GM18909 (cell line): Measurements from ENCODE around the gene PGF.

ENCODE experiments used
- ATAC-seq: cut with Tn5 transposase; IDR thresholded peaks from one replicate; pipeline ENCODE4 v1.9.1; 2021; ENCODE audit warnings: mild to moderate bottlenecking; ENCODE audit not compliant: unreplicated experiment, poor library complexity

The PGF gene

DNA sequence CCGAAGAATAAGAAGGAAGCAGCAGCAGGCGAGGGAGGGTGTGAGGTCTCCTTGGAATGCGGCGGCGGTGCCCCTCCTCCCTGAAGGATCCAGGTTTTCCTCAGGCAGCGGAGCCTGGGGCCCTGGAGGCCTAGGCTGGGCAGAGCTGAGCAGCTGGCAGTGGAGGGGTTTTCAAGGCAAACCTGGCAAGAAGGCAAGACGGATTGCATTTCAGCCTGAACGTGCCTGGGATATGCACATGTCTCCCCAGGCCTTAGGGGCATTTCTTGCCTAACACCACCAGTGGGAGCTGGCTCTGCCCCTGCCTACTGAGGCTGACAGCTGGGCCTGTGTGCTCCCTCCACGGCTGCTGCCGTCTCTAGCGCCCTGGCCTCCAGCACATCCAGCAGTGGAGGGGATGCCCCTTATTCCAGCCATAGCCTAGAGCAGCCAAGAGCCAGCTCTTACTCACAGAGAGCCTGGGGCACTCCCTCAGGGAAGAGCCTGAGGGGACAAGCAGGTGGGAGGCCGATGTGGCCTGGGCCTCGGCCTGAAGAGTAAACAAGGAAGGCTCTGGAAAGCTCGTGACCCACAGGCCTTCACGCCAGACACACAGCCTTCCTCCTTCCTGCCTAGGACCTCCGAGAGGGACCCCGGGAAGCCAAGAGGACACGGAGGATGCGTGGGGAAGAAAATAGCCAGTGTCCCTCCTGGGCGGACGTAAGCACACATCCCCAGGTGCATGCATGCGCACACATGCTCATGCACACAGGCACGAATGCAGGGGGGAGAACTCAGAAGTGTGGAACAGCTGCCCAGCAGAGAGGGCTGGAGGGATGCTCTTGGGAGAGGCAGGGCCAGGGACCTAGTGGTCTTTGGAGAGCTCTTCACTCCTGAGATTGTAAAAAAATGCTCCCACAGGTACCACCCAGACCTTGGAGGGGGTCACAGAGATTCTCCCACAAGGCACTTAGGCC lies 24.3 kb upstream of the PGF start:
- ATAC-seq, result no peak

DNA sequence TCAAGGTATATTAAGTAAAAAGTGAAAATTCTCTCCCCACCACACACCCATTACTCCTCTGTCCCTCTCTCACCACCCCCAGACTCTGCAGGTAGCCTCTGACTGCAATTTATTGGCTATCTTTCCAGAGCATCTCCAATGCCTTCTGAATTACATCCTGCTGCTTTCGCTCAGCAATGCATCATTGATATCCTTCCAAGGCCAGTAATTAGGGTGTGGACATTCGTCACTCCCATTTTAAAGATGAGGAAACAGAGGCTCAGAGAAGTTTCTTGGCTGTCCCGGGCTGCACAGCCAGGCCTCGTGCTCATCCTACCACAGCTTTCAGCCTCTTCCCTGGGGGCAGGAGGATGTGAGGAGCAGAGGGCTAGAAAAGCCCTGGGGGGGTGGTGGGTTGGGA lies 23.6 kb upstream of the PGF start:
- no peak for ATAC-seq

DNA sequence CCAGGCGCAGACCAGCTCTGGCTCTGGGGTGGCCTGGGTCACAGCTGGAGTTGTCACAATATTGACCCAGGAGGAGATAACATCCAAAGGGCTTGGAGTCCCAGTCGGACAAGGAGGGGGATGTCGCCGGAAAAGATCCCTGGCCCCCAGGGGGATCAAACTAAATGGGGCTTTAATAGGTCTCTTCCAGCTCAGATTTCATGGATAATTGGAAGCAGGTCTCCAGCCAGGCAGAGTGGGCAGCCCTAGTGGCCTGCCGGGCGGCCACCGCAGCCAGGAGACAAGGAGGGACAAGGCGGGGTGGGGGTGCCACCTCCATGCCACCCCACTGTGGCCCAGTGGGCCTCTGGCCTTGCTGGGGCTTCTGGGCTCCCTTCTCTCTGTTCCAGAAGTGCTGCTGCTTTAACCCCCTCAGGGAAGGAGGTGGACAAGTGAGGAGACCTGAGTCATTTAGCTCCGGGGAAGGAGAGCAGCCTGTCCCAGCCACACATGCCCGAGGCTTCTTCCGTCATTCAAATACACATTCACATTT lies 23.1 kb upstream of the PGF start:
- ATAC-seq, result no peak

DNA sequence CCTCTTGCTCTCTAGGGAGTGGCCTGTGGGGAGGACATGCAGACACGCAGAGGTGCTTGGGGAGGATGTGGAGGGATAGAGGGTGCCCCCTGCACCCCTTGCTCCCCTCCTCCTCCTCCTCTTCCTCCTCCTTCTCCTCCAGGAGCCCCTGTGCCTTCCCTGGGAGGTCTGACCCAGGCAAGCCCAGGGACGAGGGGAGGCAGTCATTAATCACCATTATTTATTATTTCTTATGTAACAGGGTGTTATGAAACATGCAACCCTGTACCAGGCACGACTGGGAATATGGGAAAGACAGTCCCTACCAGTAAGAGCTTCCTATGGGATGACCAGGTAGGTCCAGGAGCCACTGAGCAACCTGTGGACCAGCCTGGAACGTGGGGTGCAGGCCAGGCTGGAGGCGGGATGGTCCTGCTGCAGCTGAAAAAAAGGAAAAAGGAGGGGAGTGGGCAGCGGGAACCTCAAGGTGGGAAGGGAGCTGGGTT lies 22.5 kb upstream of the PGF start:
- ATAC-seq, result no peak

DNA sequence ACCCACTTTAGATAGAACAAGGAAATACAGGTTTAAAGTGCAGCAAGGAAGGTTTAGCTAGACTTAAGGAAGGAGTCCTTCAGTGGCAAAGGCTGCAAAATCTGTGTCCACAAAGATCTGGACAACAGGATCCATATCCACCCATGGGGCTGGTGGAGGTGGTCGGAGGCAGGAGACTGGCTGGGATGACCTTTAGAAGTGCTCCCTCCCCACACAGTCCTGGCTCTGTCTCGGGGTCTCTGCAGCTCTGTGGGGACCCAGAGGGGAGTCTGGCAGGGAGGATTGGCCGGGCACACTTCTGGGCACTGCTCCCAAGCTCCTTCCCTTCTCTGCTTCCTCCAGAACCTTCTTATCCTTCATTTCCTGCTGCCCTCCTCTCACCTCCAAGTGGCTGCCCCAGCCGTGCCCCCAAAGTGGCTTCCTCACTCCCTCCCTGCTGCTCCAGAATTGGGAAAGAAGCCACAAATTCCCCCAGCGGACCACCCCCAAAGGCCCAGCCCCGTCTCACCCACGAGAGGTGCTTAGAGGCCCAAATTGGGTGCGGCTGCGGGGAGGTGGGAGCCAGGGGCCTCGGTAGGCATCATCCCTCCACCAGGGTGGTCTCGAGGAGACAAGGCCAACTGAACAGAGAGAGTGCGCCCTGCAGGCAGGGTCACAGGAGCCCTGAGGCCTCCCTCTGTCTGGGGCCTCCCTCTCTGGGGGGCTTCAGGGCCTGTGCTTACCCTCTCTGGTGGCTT lies 21.9 kb upstream of the PGF start:
- no peak for ATAC-seq

DNA sequence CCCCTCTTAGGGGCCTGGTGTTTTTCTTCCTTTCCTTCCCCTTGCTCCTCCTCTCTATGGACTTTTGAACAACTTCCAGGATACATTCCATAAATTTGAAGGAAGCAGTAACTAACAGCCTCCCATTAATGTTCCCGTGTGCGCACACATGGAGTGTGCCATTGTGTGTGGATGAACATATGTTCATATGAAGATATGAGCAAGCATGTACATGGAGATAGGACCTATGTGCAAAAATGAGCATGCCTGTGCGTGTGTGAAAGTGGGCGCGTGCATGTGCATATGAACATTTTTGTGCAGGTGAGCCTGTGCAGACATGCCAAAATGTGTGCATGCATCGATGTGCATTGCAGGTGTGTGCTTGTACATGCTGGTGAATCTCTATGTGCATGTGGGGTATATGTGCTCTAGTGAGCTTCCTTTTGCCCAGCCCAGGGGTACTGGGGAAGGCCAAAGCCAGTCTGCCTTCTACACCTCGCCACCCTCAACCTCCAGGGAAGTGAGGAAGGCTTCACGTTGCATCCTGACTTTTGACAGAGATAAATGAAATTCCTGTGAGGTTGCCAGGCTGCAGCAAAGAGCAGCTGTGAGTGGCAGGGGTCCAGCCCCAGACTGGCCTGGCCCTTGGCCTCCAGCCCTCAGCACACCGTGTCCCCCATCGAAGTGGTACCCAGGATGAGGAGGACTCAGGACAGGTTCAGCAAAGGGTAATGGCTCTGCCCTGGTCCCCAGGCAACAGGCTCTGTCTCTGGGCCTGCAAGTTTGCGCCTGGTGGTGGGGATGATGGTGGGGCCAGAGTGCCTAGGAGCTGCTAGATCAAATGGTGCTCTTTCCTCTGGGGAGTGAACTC lies 21.1 kb upstream of the PGF start:
- no peak for ATAC-seq

DNA sequence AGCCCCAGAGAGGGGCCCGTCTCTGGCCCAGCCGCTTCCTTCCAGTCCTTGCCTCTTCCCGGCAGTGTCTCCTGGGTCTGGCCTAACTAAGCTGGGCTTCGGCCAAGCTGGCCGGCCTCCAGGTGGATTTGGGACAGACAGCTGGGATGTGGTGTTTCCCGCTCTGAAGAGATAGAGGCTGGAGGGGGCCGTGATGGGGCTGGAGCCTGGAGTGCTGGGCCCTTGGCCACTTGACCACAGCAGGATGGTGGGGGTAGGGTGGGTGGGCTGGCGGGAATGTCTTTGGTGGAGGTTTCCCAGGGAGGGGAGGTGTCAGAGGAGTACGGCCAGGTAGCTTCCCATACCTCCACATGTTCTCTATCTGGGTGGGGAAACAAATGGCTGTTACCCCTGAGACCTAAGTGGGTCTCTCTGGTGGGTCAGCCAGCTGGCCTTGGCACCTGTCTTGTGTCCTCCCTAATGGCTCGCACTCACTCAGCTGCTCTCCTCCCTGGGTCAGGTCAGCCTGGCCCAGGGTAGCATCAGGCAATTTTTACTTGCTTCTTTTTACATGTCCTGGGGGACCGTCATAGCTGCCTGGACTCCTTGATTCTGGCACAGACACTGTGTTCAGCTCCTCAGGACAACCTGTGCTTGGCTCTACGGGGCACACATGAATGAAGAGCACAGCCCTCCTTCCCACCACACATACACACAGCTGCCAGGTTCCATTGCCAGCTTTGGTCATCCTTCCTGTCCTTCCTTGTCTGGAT lies 19.8 kb upstream of the PGF start:
- no peak for ATAC-seq

DNA sequence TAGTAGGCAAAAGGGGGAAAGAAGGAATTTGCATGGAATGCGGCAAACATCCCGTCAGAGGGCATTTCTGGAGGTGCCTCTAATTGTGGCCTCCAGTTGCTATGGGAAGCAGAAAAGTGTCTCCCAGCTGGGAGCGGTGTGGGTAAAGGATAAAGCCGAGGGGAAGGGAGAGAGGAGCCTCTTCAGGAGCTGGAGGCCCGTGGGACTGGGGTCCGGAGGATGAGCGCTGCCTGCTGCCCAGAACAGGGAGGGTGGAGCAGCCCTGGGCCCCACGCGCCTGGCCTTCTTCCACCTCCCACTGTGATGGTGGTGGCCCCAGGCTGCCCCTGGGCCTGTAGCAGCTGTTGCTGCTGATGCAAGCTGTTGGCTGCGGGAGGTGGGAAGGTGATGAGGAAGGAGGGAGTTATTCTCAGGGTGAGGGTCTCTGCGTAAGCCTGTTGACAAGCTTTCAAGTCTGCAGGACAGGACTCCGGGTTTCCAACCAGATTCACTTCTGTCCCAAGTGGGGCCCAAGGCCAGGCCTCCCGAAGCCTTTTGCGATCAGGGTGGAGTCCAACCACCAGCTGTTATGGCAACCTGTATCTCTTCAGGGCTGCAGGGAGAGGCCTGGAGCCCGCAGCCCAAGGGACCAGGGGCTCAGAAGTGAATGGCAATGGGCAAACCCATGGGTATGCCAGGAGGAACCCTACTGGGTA lies 19.1 kb upstream of the PGF start:
- ATAC-seq, result no peak

DNA sequence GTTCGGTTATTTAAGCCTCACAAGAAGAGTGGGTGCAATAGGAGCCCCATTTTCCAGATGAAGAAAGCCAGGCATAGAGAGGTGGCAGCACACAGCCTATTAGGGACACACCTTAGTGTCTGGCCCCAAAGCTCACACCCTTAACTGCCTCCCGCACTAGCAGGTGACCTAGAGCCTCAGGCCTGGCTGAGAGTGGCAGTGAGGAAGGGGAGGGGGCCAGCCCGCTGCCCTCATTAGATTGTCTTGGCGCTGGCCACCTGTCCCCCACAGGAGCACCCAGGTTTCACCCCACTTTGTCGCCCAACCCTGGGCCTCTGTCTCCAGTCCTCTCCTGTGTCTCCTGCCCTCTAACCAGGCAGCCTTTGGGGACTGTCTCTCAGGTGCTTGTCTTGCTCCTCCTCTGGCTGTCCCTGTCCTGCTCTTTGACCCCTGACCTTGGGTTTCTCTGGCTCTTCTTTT lies 18.5 kb upstream of the PGF start:
- no peak for ATAC-seq

DNA sequence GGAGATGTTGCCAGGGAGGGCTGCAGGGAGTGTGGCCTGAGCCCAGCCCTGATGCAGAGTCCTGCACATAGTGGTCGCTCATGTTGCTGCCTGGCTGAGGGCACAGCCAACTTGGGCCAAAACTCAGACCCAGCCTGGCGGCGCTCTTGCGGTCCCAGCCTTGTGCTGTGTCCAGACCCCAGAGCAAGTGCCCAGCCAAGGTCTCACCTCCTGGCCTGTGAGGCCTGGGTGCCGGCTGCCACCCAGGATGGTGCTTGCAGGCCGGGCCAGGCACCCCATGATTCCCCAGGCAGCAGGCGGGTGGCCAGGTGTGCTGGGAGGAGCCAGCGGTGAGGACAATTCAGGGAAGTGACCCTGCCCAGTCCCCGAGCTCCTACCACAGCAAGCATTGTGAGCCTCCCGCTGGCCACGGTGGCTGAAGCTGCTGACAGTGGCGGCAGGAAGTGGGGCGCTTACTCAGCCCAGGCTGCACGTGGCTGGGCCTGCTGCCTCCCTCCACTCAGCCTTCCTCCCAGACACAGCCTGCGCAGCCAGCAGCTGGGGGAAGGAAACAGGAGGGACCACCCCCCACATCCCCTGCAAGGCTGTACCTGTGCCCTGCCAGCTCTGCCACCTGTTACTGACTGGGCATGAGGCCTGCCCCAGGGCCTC lies 17.7 kb upstream of the PGF start:
- no peak for ATAC-seq

DNA sequence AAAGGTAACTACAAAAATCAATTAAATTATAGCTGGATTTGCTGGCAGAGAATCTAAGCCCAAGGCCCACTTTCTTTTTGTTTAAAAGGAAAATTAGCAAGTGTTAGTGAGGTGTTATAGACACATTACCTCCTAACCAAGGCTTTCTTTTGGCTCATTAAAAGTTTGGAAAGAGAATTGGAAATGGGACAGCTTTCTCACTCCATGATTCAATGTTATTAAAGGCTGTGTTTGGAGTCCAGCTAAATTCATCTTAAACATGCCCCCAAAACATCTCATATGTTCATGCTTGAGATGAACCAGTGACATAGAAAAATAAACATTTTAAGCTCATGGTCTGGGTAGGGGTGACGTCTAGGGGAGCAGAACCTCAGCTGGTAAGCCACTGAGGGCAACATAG lies 13.4 kb upstream of the PGF start:
- no peak for ATAC-seq

DNA sequence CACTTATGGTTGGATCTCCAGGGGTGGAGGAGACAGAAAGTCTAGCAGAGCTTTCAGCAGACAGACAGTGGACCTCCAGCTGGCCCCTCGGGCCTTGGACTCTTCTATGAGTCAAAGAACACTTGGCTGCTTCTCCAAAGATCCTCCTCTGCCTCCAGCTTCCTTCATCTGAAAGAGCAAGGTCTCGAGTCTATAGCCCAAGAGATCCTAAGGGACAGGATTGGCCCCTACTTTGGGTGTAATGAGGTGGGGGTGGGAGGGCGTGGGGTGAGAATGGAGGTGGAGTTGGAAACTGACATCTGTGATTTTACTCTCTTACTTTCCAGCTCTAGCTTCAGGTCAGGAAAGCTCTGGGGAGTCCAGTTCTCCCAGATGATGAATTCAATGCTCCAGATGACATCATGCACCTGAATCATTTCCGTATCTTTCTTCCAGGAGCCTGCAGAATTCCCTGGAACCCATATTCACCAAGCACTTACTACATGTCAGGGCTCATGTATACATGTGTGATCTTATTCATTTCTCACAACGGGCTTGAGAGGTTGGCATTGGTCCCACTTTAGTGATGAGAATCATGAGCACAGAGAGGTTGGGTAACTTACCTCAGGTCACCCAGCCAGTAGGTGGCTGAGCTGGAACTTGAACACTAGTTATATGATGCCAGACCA lies 10.2 kb upstream of the PGF start:
- no peak for ATAC-seq

DNA sequence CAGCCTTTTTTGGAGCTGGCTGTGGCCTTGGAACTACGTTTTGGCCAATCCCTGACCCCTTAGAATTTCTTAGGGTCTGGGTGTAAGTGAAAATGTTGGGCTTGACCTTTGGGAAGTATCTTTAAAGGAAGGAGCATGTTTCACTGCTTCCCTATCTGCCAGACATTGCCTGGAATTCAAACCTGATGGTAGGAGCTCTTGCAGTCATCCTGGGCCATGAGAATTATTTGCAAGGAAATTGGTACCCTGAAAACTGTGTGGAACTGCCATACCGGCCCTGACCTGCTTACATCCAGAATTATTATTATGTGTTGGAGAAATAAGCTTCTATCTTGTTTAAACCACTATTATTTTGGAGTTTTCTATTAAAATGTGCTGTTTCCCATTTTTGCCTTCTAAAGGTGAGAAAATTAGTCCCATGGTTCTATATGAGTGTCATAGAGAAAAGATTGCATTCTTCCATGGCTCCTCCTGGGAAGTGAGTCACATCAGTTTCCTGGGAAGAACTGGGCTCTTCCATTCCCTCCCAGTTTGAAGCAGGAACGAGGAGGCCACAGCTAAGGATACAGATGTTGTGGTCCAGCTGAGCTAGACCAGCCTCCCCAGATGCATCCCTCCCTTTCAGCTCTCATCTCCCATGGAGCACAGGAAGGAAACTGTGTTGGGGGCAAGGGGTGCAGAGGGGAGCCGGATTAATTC lies 9.5 kb upstream of the PGF start:
- no peak for ATAC-seq

DNA sequence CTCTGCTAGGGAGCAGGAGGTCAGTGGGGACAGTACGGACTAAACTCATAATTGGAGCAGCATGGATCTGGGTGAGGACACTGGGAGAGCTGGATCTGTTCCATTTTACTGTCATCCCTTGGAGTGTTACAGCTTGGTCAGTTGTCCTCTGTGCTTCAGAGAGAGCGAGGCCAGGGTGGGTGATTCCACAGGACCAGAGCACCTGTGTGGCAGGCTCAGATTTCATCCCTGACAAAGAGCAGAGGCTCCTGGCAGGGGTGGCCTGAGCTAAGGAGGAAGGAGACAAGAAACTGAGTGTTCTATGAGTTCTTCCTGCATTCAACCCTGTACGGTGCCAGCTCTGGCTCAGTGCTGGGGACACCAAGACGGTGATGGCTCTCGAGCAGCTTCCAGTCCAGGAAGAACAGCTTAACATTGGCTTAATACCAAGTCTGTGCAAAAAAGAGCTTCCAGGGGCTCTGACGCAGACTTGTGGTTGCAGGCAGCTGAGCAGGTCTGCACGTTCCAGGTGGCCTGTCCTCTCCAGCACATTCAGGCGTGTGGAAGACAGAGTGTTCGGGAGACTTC lies 8.4 kb upstream of the PGF start:
- no peak for ATAC-seq

DNA sequence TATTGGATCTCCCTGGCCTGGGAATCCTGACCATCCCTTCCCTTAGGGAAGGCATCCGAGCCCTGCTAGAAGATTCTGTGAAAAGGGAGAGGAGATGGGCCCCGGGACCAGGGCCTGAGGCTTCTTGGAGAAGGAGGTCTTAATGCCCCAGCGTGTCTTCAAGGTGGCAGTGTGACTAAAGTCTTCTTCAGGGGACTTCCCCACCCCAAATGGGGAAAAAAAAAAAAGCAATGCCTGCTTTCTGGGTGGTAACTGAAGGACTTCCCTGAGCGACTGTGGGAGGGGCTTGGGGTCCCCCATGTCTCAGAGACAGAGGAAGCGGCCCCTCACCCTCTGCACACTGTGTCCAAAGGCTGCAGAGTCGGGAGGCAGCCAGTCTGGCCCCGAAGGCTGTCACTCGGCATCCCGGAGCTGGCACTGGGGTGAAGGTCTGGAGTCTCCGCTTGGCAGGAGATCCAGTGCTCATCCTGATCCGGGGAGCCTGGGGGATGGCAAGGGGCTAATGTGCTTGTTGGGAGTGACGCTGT lies 7.8 kb upstream of the PGF start:
- no peak for ATAC-seq

DNA sequence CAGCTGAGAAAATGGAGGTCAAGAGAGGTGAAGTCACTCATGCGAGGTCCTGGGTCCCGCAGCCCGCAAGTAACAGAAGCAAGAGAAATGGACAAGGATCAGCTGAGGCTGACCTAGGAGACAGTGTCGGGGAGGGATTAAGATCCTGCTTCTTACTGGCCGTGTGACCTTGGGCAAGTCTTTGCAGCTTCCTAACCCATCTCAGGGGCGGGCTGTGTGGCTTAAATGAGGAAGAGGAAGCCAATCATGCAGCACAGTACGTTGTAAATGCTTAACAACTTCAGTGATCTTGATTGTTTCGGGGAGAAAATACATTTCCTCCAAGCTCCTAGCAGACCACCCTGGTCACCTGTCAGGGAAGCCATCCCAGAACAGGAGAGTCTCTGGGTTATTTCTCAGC lies 7.1 kb upstream of the PGF start:
- ATAC-seq, result no peak

DNA sequence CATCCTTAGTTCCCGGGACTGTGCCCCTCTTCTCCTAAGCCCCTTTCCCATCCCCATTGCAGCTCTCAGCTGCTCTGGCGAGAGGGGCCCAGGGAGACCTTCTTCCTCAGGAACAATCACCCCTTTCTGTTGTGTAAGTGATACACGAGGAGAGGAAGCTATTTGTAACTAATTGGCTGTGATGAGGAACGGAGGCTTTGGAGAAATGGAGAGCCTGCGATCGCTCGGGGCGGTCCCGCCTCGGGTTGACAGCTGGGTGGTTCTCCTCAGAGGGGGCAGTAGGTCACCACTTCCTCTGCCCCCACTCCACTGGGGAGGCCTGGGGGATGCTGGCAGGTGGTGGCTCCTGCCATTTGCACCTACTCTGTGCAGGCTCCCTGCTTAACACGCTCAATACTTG lies 6.6 kb upstream of the PGF start:
- no peak for ATAC-seq
